ENCODE data around the gene MAD2L1BP.

Gene MAD2L1BP

DNA sequence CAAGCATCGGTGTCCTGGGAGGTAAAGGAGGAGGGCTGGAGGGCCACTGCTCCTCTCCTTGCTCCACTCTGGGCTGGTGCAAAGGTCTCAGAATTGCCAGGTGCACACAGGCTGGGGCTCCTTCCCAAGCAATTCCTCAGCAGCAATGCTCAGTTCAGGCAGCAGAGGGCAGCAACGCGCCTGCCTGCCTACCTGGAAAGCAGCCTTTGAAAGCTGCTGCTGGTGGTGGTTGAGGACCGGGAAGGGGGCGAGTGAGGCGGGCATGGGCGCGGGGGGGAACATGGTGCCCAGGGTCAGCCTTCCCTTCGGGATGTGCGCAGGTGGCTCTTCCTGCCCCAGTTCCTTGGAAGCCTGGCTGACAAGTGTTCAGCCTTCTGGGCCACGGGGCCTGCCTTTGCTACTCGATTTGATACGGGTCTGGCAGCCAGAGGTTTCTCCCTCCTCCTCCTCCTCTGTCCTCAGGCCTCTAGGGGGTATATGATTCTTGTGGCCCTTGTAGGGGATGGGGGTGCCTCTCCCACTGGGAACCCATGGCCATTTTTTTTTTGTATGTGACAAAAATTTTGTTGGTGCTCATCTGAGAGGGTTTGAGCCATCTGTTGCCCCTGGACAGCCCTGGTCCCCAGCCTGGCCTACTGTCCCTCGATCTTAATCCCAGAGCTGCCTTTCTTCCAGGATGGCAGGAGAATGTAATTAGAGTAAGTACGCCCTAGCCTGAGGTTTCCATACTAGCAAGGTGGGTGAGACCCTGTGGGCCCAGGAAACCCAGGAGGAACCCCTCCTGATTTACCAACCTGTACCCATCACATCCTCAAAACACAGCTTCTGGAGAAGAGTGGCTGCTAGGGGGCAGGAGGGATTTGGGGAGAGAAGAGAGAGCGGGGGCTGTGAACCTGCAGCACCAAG lies 31.9 kb downstream of the MAD2L1BP start:
- DNase-seq (ENCODE audit: low spot score) = peak; percentile 84

DNA sequence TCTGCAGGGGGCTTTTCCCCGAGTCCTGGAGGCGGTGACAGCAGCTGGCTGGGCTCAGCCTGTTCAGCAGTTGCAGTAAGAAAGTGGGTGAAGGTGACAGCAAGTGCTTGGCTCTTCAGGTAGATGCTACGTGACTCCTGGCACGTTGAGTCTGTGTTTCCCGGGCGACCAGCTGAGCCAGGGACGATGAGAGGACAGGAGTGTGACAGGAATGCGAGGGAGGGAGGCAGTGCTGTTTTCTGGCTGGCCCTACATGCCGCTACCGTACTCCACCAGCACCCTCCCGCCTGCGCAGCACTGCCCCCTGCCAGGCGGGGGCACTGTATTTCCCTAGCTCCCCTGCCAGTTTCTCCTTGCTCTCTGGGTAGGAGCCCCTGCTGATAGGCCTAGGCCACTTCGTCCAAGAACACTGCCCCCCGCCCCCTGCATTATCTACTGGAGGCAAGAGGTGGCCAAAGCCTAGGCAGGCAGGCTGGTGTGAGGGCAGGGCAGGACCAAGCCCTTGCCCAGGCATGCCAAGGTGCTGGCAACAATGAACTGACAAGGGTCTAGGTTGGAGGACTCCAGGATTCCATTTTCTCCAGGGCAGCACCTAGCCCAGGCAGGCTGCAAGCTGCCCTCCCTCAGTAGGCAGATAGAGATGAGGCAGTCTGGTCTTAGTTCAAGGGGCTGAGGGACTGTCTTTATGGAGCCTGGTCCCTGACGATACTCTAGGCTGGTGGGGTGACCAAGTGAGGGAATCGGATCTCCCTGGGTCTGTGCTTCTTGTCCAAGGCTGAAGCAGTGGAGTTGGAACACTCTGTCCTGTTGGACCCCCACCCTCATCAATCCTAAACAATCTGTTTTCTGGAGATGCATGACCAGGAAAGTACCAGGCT lies 32.8 kb downstream of the MAD2L1BP start:
- peak; percentile 77 for DNase-seq (ENCODE audit: low spot score)

DNA sequence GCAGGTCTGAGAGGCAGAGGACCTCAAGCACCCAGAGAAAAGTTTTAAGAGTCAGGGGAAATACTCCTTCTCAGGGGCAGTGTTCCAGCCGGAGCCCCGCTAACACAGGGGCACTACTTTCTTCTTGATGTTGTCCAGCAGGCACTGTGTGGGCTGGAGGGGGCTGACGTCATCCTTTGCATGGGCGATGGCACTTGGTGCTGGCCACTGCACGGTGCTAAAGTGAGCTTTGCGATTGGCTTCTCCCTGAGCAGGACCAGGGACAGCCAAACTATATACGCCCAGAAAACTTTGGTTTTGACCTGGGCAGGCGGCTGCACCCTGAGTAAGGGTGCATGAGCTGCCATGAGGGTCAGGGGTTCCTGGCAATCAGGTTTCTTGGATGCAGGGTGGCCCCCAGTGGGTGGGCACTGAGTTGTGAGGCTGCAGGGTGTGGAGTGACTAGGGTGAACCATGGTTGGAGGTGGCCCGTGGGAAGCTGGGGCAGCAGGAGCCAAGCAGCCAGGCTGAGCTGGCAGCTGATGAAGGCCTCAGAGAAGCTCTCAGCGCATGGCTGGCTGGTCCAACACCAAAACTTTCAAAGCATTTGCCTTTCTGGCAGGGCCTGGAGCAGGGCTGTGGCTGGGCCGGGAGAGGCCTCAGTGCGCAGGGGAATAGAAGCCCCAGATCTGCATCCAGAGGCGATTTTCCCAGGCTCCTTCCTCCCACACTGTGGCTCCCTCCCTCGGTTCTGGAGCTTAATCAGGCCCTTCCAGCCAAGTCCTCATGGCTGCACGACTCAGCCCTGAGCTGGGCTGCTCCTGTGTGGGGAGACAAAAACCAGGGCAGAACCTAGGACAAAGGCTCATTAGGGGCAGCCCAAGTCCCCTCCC lies 33.6 kb downstream of the MAD2L1BP start:
- DNase-seq (ENCODE audit: low spot score) = no peak

DNA sequence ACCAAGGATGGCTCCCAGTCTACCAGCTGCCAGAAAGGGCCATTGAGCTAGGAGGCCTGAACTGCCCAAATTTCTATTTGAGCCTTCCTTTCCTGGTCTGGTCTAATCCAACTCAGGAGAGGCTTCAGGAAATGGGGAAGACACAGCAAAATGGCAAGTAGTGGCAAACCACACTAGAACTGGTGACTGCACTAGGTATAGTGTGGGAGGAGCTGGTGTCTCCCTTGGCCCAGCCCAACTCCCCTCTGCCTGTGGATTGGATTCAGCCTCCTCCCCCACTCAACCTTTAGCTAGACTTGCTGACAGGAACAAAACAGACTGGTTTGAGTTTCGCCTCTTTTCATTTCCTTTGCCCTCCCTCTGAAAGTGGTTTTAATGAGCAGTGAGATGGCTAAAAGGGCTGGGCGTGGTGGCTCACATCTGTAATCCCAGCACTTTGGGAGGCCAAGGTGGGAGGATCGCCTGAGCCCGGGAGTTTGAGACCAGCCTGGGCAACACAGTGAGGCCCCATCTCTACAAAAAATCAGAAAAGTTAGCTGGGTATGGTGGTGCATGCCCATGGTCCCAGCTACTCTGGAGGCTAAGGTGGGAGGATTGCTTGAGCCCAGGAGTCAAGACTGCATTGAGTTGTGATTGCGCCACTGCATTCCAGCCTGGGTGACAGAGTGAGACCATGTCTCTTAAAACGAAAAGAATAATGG lies 34.4 kb downstream of the MAD2L1BP start:
- no peak for DNase-seq (ENCODE audit: low spot score)

DNA sequence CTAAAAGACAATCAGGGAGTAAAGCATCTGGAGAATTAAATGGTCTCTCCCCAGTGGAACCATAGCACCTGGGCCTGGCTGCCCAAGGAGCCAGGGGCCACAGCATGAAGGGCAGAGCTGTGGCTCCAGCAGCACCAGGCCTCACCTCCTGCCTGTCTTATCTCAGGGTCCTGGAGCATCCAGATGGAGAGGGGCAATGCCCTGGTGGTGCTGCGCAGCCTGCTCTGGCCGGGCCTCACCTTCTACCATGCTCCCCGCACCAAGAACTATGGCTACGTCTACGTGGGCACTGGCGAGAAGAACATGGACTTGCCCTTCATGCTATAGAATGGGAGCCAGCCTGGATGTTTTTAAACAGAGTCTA lies 35.0 kb downstream of the MAD2L1BP start:
- DNase-seq (ENCODE audit: low spot score) = no peak

DNA sequence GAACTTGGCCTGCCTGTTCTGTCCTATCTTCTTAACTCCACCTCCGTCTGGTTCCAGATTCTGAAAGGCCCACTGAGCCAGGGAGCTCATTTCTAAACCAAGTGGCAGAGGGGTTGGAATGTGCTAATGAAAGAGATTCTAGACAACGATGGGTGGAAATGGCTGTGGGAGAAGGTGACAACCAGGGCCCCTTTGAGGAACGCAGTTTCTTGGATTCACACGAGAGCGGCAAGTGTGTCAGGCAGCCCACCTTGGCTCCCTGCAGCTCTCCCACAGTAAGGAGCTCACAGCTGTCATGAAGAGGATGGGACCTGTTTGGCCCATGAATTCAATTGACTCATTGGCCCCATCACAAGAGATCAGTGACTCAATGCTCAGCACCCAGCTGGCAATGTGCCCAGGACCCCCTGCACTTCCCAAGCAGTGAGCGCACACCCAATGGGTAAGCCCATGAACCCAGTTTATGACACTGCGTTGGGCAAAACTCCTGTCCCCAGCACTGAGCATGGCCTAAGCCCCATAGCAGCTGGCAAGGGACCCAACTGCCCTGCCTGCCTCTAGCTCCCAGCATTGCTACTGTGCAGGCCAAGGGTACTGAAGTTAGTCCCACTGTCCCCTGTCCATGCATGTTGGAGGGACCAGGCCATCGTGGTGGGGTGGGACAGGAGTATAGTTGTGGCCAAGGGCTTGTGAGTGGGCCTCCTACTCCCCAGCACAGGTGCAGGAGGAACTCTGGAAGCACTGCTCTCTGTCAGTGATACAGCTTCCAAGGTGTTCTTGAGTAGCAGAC lies 35.6 kb downstream of the MAD2L1BP start:
- no peak for DNase-seq (ENCODE audit: low spot score)

DNA sequence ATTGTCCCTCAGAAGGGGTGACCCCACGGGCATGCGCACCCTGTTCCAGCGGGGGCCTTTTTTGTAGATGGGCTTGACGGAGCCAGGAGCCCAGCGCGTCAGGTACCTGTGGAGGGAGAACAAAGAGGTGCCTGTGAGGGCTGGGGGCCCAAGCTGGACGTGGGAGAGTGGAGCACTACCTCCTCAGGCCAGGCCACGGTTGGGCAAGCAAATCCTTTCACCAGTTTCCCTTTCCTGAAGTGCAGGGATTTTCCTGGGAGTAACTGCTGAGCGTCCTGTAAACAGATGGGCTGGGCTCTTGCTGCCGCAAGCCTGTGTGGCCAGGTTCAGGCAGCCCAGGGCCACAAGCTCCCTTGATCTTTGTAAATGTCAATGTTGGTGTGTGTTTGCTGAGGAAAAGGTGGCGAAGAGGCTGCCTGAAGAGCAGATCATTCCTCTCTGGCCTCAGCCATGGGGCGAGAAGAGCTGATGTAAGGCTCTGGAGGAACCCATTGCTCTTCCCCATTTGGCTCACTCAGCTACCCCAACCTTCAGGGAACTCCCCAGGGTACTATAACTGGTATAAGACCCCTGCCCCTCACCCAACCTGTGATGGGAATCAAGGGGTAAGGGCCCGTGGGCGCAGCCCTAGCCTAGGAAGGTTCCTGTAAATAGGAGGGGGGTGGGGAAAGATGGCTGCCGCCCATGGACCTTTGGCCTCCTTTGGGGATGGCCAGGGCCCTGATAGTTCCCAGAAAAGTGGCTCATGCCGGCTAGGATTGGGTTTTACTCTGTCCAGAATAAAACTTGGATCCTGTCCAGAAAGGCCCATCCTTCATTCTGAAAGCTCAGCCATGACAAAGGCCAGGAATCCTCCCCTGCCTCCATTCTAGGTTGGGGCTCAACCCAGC lies 36.4 kb downstream of the MAD2L1BP start:
- DNase-seq (ENCODE audit: low spot score) = no peak

DNA sequence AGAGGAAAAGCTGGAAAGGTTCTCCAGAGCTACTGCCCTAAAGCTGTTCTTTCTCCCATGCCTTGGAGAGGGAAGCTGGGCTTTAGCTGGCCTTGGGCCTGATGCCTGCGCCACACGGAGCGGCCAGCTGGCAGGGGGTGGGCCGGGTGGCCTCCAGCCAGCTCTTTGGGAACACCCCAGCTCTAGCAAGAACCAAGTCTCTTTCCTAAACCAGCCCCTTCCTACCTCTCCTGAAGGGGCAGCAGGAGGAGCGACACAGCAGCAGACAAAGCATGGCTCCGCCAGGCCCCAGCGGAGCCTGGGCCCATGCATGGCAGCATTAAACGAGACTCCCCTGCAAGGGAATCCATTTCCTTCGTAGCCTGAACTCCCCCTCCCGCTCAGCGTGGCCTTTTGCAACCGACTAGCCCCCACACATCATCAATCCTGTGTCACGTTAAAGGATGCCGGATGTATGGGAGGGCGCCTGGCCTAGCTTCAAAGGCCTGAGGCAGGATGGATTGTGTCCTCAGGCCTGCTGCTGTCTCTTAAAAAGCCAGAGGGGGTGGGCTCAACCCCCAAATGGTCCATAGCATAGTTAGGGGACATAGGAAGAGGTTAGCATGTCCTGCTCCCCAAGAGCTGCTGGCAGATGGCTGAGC lies 37.9 kb downstream of the MAD2L1BP start:
- DNase-seq (ENCODE audit: low spot score) = no peak

DNA sequence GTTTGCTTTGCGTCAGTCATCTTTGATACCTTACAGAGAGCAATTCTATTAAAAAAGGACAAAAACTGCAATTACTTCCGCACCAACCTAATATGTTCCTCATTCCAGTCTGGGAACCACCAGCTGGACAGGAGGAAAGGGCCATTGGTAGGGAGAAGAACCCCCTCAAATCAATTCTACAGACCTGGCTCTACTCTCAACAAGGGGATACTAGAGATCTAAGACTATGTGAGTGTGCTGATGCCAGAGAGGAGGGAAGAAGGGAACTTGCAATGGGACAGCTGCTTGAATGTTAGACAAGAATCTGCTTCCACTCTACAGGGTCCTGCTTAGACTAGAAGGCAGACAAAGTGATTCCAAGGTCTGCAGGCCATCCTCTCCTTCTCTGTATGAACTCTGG lies 38.7 kb downstream of the MAD2L1BP start:
- DNase-seq (ENCODE audit: low spot score) = no peak

DNA sequence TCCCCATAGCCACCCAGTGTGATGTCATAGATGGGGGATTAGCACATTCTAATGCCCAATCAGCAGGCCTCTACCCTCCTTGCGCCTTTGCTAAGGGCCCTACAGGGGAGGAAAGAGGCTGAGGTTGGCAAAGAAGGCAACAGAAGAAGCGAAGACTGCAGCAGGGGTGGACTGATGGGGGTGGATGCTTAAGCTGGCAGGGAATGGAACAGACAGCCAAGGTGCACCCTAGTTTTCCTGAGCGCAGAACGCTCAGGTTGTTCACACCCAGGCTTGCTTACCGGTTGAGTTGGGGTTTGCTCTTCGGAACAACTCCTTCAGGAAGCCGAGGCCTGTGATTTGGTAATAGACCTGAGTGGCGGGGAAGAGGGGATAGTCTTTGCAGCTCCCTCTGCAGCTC lies 39.3 kb downstream of the MAD2L1BP start:
- DNase-seq (ENCODE audit: low spot score) = no peak

DNA sequence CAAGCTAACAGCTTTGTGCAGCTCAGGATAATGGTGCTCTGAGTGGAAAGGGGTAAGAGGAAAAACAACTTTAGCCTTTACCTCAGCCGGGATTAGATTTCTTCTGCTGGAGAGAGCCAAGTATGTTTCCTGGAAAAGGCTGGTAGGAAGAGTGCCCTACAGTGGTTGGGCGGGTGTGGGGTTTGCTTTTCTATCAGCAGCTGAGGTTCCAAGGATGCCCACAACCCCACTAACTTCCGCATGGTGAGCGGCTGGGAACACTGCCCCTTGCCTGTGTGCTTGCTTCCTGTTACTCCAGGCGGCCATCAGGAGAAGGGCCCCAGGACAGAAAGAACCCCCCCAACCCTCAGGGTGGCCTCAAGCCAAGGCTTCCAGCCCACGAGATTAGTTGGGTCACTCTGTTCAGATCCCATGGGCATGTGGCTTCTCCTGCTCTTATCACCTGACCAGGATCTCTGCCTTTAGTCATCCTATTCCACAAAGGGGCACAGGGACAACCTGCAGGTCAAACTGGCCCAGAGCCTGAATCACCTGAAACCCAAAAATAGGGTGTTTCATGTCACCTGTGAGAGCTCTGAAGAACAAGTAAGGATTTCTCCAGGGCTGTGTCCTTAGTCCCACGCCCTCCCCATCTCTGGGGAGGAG lies 41.4 kb downstream of the MAD2L1BP start:
- DNase-seq (ENCODE audit: low spot score) = no peak

DNA sequence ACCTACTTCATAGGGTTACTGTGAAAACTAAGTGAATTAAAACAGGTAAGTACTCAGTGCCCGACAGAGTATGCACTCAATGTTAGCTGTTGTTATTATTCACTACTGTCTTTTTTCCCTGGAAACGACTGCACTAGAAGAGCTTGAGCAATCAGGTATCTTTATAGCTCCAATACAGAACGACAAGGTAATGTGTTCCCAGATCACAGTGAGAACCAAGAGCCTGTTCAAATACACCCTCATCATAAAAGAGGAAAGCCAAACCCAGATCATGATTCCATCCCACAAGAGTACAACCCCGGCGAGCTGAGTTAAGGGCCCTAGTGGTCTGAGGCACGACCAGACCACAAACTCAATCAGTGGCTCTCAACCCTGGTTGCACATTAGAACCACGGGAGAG lies 42.1 kb downstream of the MAD2L1BP start:
- DNase-seq (ENCODE audit: low spot score) = no peak

DNA sequence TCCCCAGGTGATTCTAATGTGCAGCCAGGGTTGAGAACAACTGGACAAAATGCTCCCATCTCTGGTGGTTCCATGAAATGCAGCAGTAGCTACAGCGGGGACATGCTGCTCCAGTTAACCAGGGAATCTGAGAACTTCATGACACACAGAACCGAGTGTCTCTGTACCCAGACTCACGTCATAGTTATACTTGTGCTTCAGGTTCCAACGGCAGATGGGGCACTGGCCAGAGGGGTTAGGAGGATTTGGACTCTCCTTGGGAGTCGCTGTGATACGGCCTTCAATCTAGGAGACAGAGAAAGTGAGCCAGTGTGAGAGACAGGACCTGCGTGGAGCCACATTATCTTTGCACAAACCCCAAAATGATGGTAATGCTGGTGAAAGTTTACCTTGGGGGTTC lies 42.7 kb downstream of the MAD2L1BP start:
- DNase-seq (ENCODE audit: low spot score) = no peak

DNA sequence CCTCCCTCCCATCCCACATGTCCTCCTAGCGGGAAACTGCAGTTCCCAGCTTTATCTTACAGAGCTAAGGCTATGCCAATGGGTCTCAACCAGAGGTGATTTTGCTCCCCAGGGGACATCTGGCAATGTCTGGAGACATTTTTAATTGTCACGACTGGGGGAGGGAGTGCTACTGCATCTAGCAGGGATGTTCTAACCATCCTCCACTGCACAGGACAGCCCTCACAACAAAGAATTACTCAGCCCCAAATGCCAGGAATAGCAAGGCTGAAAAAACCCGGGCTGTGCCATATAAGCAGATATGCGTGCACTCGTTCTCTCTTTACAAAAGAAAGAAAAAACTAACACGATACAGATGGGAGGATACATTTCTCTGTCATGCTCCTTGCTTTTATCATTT lies 43.4 kb downstream of the MAD2L1BP start:
- no peak for DNase-seq (ENCODE audit: low spot score)

DNA sequence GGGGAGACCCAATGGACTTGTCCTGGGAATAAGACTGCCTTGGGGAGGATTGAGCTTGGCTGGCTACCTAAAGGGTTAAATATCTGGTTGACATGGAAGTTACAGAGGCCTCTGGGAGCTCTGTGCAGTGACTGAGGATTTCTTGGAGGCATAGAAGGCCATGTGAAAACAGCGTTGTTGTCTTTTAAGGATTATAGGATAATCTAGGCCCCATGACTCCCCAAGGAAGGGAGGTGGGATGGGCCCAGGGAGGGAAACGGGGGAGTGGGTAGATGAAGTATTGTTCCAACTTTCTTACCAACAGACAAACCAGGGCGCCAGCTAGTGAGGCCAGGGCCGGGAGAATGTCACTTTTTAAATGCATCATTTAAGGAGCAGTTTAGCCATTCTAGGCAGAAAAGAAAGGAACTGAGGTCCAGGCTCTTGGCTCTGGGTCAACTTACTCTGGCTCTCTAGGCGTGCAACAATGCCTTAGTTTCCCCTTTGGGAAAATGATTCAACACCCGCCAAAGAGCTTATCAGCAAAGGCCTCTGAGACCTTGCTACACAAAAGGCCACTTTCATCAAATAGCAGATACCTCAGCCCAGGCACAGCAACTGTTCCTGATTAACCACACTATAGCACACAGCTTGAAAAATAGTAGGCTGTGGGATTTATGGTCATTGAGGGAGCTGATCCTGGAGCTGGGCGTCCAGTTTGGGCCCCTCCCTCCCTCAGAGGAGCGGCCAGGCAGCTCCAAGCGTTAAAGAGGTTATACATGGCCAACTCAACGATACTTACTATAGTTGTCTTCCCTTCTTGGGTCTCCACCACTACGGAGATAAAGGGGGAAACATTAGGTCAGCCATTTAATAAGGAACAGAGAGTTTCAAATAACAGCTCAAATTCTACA lies 44.9 kb downstream of the MAD2L1BP start:
- DNase-seq (ENCODE audit: low spot score) = no peak

DNA sequence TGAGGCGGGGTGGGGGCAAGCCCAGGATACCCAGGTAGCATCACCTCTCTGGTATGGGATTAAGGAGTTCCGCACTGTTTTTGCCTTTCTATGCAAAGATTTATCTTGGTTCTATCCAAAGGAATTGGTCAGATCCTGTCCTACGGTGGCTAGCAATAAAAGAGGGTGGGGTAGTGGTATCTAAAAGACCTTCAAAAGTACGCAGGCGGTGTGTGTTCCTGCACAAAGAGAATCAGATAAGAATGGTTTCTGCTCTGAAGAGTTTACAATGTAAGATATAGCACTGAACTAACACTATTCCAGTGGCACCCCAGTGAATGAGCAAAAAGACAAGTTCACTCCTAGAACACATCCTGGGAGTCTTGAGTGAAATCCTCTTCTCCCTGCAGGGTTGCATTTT lies 45.7 kb downstream of the MAD2L1BP start:
- no peak for DNase-seq (ENCODE audit: low spot score)

DNA sequence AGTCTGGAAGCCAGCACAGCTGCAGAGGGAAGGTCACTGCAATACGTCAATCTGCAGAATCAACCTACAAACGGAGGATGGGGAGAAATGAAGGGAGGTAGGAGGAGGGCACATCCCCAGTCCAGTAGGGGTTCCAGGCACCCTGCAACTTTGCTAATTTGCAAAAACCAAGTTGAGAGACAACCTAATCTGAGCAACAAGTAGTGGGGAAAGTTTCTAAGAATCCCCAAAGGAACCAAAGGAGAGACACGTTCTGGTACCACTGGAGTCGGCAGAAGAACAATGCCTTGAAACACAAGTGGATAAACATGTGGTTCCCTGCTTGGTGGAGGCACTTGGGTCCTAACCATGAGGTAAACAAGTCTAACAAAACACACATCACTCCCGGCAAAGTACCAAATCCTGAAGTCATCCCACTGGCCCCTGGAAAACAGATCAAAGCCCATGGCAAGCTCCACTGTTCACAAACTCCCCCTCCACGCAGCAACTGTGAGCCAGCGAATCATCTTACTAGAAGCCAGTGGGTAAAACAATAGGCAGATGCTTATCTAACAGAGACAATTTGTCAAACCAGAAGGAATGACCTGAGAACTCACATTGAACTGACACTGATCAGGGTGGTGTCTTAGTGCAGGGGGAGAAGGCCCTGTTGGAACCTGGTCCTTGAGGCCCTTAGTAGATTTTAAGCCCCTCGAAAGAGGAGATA lies 47.2 kb downstream of the MAD2L1BP start:
- no peak for DNase-seq (ENCODE audit: low spot score)
